Gastrocnemius medialis (tissue), 4 donors: Measurements from ENCODE around the gene OR6J1.

Experiments used
- POLR2A ChIP-seq, 2 donors: fragments of 450-650 bp; IDR thresholded peaks; one replicate each; pipeline ENCODE4 v1.6.1; 2017; ENCODE audit warnings: antibody characterized with exemption in 2 of 2, mild to moderate bottlenecking in 2 of 2, moderate library complexity in 2 of 2
- TF ChIP-seq, protein P1 (sequence below), 5 experiments: fragments of 450-650 bp in 3 of 5; fragments of 200-600 bp in 2 of 5; sonication (generic) in 2 of 5; IDR thresholded peaks in 4 of 5; conservative IDR thresholded peaks in 1 of 5; 1 replicate in 4 of 5; 2 replicates in 1 of 5; pipeline ENCODE4 v1.5.1; 2016 to 2019; ENCODE audit warnings: antibody characterized with exemption in 5 of 5, mild to moderate bottlenecking in 3 of 5, moderate library complexity in 3 of 5

DNA sequence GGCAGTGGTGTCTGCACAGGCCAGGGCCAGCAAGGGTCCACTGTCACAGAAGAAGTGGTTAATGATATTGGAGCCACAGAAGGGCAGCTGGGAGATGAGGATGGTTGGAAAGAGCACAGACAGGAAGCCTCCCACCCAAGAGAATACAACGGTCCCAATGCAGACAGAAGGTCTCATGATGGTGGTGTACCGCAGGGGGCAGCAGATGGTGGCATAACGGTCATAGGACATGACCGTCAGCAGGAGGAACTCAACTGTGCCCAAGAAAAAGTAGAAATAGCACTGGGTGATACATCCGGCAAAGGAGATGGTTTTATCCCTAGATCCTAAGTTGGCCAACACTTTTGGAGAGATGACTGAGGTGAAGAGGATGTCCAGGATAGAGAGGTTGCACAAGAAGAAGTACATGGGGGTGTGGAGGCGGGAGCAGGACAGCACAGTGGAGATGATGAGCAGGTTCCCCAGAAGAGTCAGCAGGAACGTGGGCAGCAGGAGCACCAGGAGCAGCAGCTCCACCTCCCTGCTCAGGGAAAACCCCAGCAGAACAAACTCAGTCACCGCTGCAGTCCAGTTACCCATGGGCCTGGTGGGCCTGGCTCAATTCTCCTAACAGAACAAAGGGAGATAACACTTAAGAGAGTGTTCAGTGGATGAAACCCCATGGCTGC, 9.8 kb downstream of the OR6J1 start:
- TF ChIP-seq, protein P1, sequence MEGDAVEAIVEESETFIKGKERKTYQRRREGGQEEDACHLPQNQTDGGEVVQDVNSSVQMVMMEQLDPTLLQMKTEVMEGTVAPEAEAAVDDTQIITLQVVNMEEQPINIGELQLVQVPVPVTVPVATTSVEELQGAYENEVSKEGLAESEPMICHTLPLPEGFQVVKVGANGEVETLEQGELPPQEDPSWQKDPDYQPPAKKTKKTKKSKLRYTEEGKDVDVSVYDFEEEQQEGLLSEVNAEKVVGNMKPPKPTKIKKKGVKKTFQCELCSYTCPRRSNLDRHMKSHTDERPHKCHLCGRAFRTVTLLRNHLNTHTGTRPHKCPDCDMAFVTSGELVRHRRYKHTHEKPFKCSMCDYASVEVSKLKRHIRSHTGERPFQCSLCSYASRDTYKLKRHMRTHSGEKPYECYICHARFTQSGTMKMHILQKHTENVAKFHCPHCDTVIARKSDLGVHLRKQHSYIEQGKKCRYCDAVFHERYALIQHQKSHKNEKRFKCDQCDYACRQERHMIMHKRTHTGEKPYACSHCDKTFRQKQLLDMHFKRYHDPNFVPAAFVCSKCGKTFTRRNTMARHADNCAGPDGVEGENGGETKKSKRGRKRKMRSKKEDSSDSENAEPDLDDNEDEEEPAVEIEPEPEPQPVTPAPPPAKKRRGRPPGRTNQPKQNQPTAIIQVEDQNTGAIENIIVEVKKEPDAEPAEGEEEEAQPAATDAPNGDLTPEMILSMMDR (IDR thresholded peaks at IDR 0.05 in 4 of 5, conservative IDR thresholded peaks at IDR 0.05 in 1 of 5), result no peak
- no peak for TF ChIP-seq POLR2A (IDR thresholded peaks at IDR 0.05)
